H1 (cell line): ENCODE measurements around the gene TTYH2. TPM values are rescaled to one million over a fixed set of nuclear protein-coding genes. Genes with fewer than 3 reads are reported as not detected.

Source experiments
- CTCF ChIA-PET: fragments of 300-600 bp; sonication (Branson Sonifier 250); formaldehyde crosslinking; loops from one replicate; lab custom pipeline; 2021; ENCODE audit not compliant: partially characterized antibody; lab: Charles Lee
- POLR2A ChIA-PET: fragments of 300-600 bp; sonication (Branson Sonifier 250); formaldehyde crosslinking; loops from one replicate; lab custom pipeline; 2021; ENCODE audit warnings: inconsistent platforms; ENCODE audit not compliant: partially characterized antibody; lab: Charles Lee
- DNase-seq, 2 experiments: peaks; one replicate each; pipeline versions ENCODE4 v3.0.0 to v3.0.0-alpha.2; 2010 to 2022; ENCODE audit warnings: low spot score in 2 of 2, low read depth in 1 of 2, mixed read lengths in 1 of 2
- FAIRE-seq: peaks from 2 replicates; lab custom pipeline; 2011; peaks lifted over from hg19 to GRCh38; lab: Jason Lieb, UNC
- H2AFZ ChIP-seq: 2 replicates; pipeline ENCODE4 v1.8.1; 2012; ENCODE audit warnings: low read length, inconsistent platforms
- H2AK5ac ChIP-seq: 2 replicates; pipeline ENCODE4 v1.6.1; 2013; ENCODE audit warnings: low read depth, low read length
- H2BK120ac ChIP-seq: replicated peaks from 2 replicates; pipeline ENCODE3; 2013; ENCODE audit warnings: low read depth, low read length, inconsistent platforms
- H2BK12ac ChIP-seq: 2 replicates; pipeline ENCODE4 v1.6.1; 2013; ENCODE audit warnings: low read depth, low read length
- H2BK15ac ChIP-seq: 2 replicates; pipeline ENCODE4 v1.6.1; 2013; ENCODE audit warnings: low read length
- H2BK20ac ChIP-seq: 2 replicates; pipeline ENCODE4 v1.6.1; 2013; ENCODE audit warnings: low read length
- H2BK5ac ChIP-seq: 2 replicates; pipeline ENCODE4 v1.6.1; 2013; ENCODE audit warnings: low read depth, low read length
- H3K14ac ChIP-seq: 2 replicates; pipeline ENCODE4 v1.6.1; 2013; ENCODE audit warnings: inconsistent platforms; ENCODE audit not compliant: insufficient read length
- H3K18ac ChIP-seq: 2 replicates; pipeline ENCODE4 v1.6.1; 2013; ENCODE audit warnings: low read length; ENCODE audit errors: extremely low read depth
- H3K23ac ChIP-seq: 2 replicates; pipeline ENCODE4 v1.6.1; 2013; ENCODE audit warnings: inconsistent platforms; ENCODE audit not compliant: insufficient read length
- H3K23me2 ChIP-seq: 2 replicates; pipeline ENCODE4 v1.6.1; 2013; ENCODE audit warnings: low read depth, low read length
- H3K27ac ChIP-seq: 2 replicates; pipeline ENCODE4 v1.6.1; 2011; ENCODE audit warnings: low read depth, low read length, inconsistent platforms
- H3K27me3 ChIP-seq, 4 experiments: replicated peaks in 1 of 4; 1 replicate in 1 of 4; 2 replicates in 3 of 4; pipeline versions ENCODE4 v1.6.1 to v1.8.1; 2011 to 2013; ENCODE audit warnings: low read length in 3 of 4, mild to moderate bottlenecking in 3 of 4, inconsistent platforms in 2 of 4, mixed read lengths in 2 of 4, moderate library complexity in 1 of 4; ENCODE audit not compliant: control insufficient read depth in 3 of 4, insufficient read depth in 3 of 4; ENCODE audit errors: extremely low read depth in 1 of 4
- H3K36me3 ChIP-seq, 4 experiments: 2 replicates each; pipeline versions ENCODE4 v1.6.1 to v1.8.1; 2011 to 2013; ENCODE audit warnings: mild to moderate bottlenecking in 4 of 4, low read length in 3 of 4, moderate library complexity in 2 of 4, control low read depth in 1 of 4, inconsistent platforms in 1 of 4; ENCODE audit not compliant: insufficient read depth in 4 of 4, control insufficient read depth in 2 of 4
- H3K4ac ChIP-seq: replicated peaks from 2 replicates; pipeline ENCODE3; 2013; ENCODE audit warnings: low read length, low read depth, mixed read lengths, inconsistent platforms; ENCODE audit not compliant: insufficient read length
- H3K4me1 ChIP-seq, 4 experiments: replicated peaks in 1 of 4; 1 replicate in 1 of 4; 2 replicates in 3 of 4; pipeline versions ENCODE4 v1.6.1 to v1.8.1; 2011 to 2013; ENCODE audit warnings: low read length in 3 of 4, inconsistent platforms in 2 of 4, mixed read lengths in 1 of 4; ENCODE audit not compliant: insufficient read depth in 4 of 4, control insufficient read depth in 3 of 4
- H3K4me2 ChIP-seq, 2 experiments: 2 replicates each; pipeline versions ENCODE4 v1.6.1 to v1.8.1; 2011 to 2013; ENCODE audit warnings: low read depth in 2 of 2, low read length in 2 of 2, control low read depth in 1 of 2, inconsistent platforms in 1 of 2, mild to moderate bottlenecking in 1 of 2; ENCODE audit not compliant: insufficient read depth in 1 of 2
- H3K4me3 ChIP-seq, 4 experiments: fragments of 200-600, 300-600 bp in 1 of 4; sonication (generic), shearing (Covaris generic), sonication (Bioruptor Twin) in 1 of 4; 2 replicates each; pipeline versions ENCODE4 v1.5.1 to v1.8.1; 2011 to 2016; ENCODE audit warnings: low read length in 4 of 4, low read depth in 3 of 4, control low read depth in 2 of 4, inconsistent platforms in 2 of 4, mild to moderate bottlenecking in 2 of 4, mixed read lengths in 1 of 4, moderate library complexity in 1 of 4; ENCODE audit not compliant: insufficient read depth in 2 of 4; ENCODE audit errors: extremely low read depth in 1 of 4
- H3K56ac ChIP-seq: replicated peaks from 2 replicates; pipeline ENCODE3; 2013; ENCODE audit warnings: low read depth, mild to moderate bottlenecking, mixed read lengths, low read length, inconsistent platforms; ENCODE audit not compliant: insufficient read length
- H3K79me1 ChIP-seq: 2 replicates; pipeline ENCODE4 v1.6.1; 2013; ENCODE audit warnings: low read depth, low read length, control low read depth
- H3K79me2 ChIP-seq, 2 experiments: 2 replicates each; pipeline versions ENCODE4 v1.6.1 to v1.8.1; 2012 to 2013; ENCODE audit warnings: low read length in 2 of 2, mild to moderate bottlenecking in 2 of 2, inconsistent platforms in 1 of 2; ENCODE audit not compliant: insufficient read depth in 2 of 2, control insufficient read depth in 1 of 2
- H3K9ac ChIP-seq, 4 experiments: replicated peaks in 1 of 4; 1 replicate in 1 of 4; 2 replicates in 3 of 4; pipeline versions ENCODE4 v1.6.1 to v1.8.1; 2011 to 2013; ENCODE audit warnings: low read depth in 3 of 4, low read length in 3 of 4, control low read depth in 2 of 4, mild to moderate bottlenecking in 2 of 4, moderate library complexity in 2 of 4, inconsistent platforms in 1 of 4; ENCODE audit errors: extremely low read depth in 1 of 4
- H3K9me3 ChIP-seq, 2 experiments: 2 replicates each; pipeline versions ENCODE4 v1.6.1 to v1.8.1; 2012 to 2013; ENCODE audit warnings: mild to moderate bottlenecking in 2 of 2, moderate library complexity in 2 of 2, control low read depth in 1 of 2, inconsistent platforms in 1 of 2, low read depth in 1 of 2, low read length in 1 of 2, mixed read lengths in 1 of 2; ENCODE audit not compliant: insufficient read depth in 2 of 2
- H4K20me1 ChIP-seq, 2 experiments: replicated peaks in 1 of 2; 2 replicates each; pipeline versions ENCODE3 to v1.8.1; 2011 to 2013; ENCODE audit warnings: inconsistent platforms in 2 of 2, low read length in 2 of 2, mild to moderate bottlenecking in 1 of 2; ENCODE audit not compliant: insufficient read depth in 2 of 2, control insufficient read depth in 1 of 2
- H4K5ac ChIP-seq: 2 replicates; pipeline ENCODE4 v1.6.1; 2013; ENCODE audit warnings: low read length, low read depth, mixed read lengths, inconsistent platforms; ENCODE audit not compliant: insufficient read length
- H4K8ac ChIP-seq: 2 replicates; pipeline ENCODE4 v1.8.0; 2013; ENCODE audit warnings: mild to moderate bottlenecking, moderate library complexity, low read length, inconsistent platforms; ENCODE audit not compliant: insufficient read depth; ENCODE audit errors: extremely low read depth
- H4K91ac ChIP-seq: replicated peaks from 2 replicates; pipeline ENCODE3; 2013; ENCODE audit warnings: low read length, mixed read lengths, inconsistent platforms; ENCODE audit not compliant: insufficient read length
- KDM1A ChIP-seq: fragments of 200-600, 300-600 bp; sonication (generic); IDR thresholded peaks from 2 replicates; pipeline ENCODE4 v1.7.1; 2016; ENCODE audit warnings: mild to moderate bottlenecking, low read length, borderline replicate concordance
- NANOG ChIP-seq: IDR thresholded peaks from 2 replicates; pipeline ENCODE4 v1.6.1; 2011; ENCODE audit warnings: low read length, low read depth, mild to moderate bottlenecking, inconsistent platforms; ENCODE audit not compliant: insufficient read depth, poor library complexity, severe bottlenecking
- PHF8 ChIP-seq: fragments of 200-600 bp; sonication (generic); conservative IDR thresholded peaks from 2 replicates; pipeline ENCODE4 v1.7.1; 2012; ENCODE audit warnings: low read depth, mild to moderate bottlenecking, inconsistent platforms, low read length, moderate library complexity
- WGBS, 2 experiments: shearing (Covaris generic) in 1 of 2; methylation state at CpG; one replicate each; pipeline versions ENCODE4 v1.1.6 to v1.1.7; 2013 to 2015; ENCODE audit warnings: low lambda C conversion rate in 2 of 2, mixed read lengths in 2 of 2, inconsistent platforms in 1 of 2, low coverage in 1 of 2, missing lambda C conversion rate in 1 of 2; ENCODE audit not compliant: insufficient replicate concordance in 2 of 2, insufficient coverage in 1 of 2, insufficient read length in 1 of 2; ENCODE audit errors: extremely low coverage in 1 of 2, missing lambda C conversion rate in 1 of 2; 5-methylcytosine and 5-hydroxymethylcytosine counted together
- polyA plus RNA-seq, 7 experiments: library from polyadenylated mRNA; depleted of rRNA in 3 of 7; stranded (reverse) in 5 of 7; unstranded in 2 of 7; fragments of >200 nt in 5 of 7; fragments of 200-250 nt in 2 of 7; gene quantifications; 1 replicate in 5 of 7; 2 replicates in 1 of 7; 4 replicates in 1 of 7; pipeline versions ENCODE4 v1.2.1 to v1.2.3, GENCODE V29; 2011 to 2013; ENCODE audit warnings: missing spikeins in 2 of 7, mixed read lengths in 2 of 7
- total RNA-seq: library from RNA; stranded (reverse); fragmentation: NEBNext Ultra II Directional; extraction: Animal tissue kit (Norgen Biotek cat#: 25700); gene quantifications from 2 replicates; pipeline ENCODE4 v1.2.1, GENCODE V29; 2021

TTYH2 gene
- total and polyA plus RNA-seq, 2 of the 8 experiments (the other 6 are each of a cell fraction or from before 2014, with no cell fraction given) = 3.2 to 9.2 TPM

GRCh38 chr17:74271281-74271680 is 57.9 kb downstream of the TTYH2 start:
- CTCF ChIA-PET = interaction anchor here (0.6 to 1.6 kb wide), 6 partner anchors 27 to 325 kb away, joined by 3 to 5 read pairs (median 4); no protein-coding TSS in a partner anchor

More at GRCh38 chr17:74271281-74271680, 57.9 kb downstream of the TTYH2 start:
- Histone ChIP-seq H3K14ac (no peak overlapping the region), H3K23ac (no peak overlapping the region), H3K27ac (no peak overlapping the region), H2BK5ac (no peak overlapping the region), H3K79me1 (no peaks in the 10 kb centered on the region), H3K4ac (no peak overlapping the region), H2BK20ac (no peak overlapping the region), H3K4me1 (peaks cover 0 to 5% (median 3%) of the 10 kb centered on the region in 4 experiments; a peak in 6 of 7 replicates), H2AK5ac (no peak overlapping the region), H3K4me2 (no peak overlapping the region), H3K27me3 (peaks cover 0 to 17% (median 15%) of the 10 kb centered on the region in 4 experiments; a peak in 6 of 7 replicates), H3K79me2 (no peaks in the 10 kb centered on the region), H3K36me3 (no peaks in the 10 kb centered on the region), H3K9me3 (no peaks in the 10 kb centered on the region), H3K56ac (no peak overlapping the region), H3K23me2 (peaks cover 3% of the 10 kb centered on the region; the same call in 1 of the 2 replicates), H2BK15ac (no peak overlapping the region), H4K20me1 (no peaks in the 10 kb centered on the region), H3K9ac (no peak overlapping the region), H4K91ac (no peak overlapping the region), H4K8ac (no peak overlapping the region), H3K4me3 (no peak overlapping the region), H2BK12ac (no peak overlapping the region), H4K5ac (no peak overlapping the region), H3K18ac (no peak overlapping the region), H2BK120ac (no peak overlapping the region), H2AFZ (no peak overlapping the region)
- TF ChIP-seq KDM1A (no peak), PHF8 (no peak), NANOG (no peak)
- FAIRE-seq (peak; percentile 55), DNase-seq (no peak)
- WGBS, 2 experiments = 84% methylated on average over 3 of the region's 3 CpGs; no CpG with 5 or more reads in 1 of the 2 experiments
- POLR2A ChIA-PET = interaction anchor here (0.9 to 1.7 kb wide), 3 partner anchors 10 to 60 kb away, joined by 3 to 6 read pairs (median 6); no protein-coding TSS in a partner anchor
